HL-60/S4 treated with phorbol 12-myristate 13-acetate at 8.2 ng/mL for 4 days and 3 days (cell line): ENCODE results near the gene GID4.

Experiments
- in situ Hi-C: fragments of 300-500 bp; cut with MboI; formaldehyde crosslinking; loops from 2 replicates; pipeline ENCODE4 v1.15.0; 2022; ENCODE audit warnings: low sequenced_read_pairs

Gene GID4

GRCh38 chr17:18093616-18094408 is 54.6 kb downstream of the GID4 start:
- in situ Hi-C loops = no loop called here

DNA sequence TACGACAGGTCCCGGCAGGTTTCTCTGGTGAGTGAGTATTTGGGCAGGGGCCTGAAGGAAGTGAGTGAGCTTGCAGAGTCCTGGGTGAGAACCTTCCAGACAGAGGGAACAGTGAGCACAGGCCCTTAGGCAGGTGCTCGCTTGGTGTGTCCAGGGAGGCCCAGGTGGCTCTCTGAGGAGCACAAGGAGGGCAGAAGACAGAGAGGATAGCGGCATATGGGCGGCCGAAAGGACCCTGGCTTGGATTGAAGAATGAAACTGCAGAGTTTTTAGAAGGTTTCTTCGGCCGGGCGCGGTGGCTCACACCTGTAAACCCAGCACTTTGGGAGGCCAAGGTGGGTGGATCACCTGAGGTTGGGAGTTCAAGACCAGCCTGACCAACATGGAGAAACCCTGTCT is 55.2 kb downstream of the GID4 start:
- in situ Hi-C loops = no loop called here

GRCh38 chr17:18099516-18099915 is 60.3 kb downstream of the GID4 start:
- in situ Hi-C loops = no loop called here

DNA sequence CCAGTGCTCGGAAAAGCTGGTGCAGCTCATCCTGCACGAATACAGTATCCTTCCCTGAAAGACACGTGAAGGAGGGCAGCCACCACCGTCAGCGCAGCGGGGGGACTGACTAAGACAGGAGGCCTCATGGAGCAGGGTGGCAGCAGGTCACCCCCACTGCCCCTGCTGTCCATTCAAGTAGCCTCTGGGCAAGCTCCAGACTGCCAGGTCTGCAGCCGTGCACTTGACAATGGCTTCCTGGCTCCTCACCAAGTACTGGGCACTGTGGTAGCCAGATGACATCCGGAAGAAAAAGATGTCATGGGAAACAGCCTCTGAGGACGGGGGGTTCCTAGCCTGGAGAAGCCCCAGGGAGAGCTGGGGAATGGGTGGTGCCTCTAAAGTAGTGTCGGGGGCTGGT is 61.4 kb downstream of the GID4 start:
- in situ Hi-C loops = no loop called here

GRCh38 chr17:18101828-18102227 is 62.6 kb downstream of the GID4 start:
- in situ Hi-C loops = no loop called here

GRCh38 chr17:18102640-18103039 is 63.4 kb downstream of the GID4 start:
- in situ Hi-C loops = no loop called here

GRCh38 chr17:18105027-18105426 is 65.8 kb downstream of the GID4 start:
- in situ Hi-C loops = no loop called here

DNA sequence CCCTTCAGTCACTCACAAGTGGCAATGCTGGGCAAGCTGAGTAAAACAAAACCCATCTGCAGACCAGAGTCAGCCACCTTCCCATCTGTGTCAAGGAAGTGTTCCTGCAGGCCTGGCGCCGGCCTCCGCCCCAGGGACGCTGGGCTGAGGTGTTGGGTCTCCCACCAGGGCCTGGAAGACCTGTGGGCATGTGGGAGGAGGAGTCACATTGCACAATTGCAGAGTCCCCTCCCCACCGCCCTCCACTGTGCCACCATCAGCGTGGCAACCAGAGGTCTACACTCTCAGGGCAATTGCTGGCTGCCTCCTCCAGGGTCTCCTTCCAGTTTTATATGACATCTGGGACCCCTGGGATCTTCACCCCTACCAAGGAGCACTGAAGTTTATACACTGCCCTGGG is 66.4 kb downstream of the GID4 start:
- in situ Hi-C loops = no loop called here

DNA sequence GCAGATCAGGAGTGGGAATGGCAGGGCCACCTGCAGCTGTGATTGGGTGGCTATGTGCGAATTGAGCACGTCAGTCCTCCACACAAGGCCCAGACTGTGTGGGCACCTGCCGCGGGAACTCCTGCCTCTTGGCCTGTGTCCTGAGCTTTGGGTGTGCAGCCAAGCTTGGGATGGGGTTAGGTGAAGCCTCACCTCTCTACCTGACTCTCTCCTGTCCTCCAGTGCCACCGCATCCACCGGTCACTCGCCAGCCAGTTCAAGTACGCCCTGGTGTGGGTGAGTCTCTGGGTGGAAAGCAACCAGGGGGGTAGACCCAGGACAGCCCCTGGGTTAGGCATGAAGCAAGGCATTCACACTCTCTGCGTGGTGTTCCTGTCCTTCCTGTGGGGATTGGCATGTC is 67.0 kb downstream of the GID4 start:
- in situ Hi-C loops = no loop called here

GRCh38 chr17:18107061-18107790 is 68.0 kb downstream of the GID4 start:
- in situ Hi-C loops = no loop called here

DNA sequence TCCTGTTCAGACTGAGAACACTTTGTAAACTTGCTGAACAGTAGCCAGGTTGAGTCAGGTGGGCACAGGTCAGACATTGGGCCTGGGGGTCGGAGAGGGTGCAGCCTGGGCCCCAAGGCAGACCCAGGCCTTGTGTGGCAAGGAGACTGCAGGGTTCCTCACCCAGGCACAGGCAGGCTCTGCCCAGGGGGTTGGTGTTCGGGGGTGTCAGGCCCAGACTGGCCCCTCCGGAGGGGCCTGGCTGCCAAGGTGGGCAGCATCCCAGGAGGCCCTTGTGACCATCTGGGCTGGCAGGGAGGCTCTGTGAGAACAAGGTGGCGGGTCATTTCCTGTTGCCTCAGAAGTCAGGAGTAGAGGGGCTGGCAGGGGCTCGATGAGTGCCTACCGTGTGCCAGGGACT is 68.8 kb downstream of the GID4 start:
- in situ Hi-C loops = no loop called here

- in situ Hi-C loops = no loop called here
These were observed 69.4 kb downstream of the GID4 start, which contains the start of gene MYO15A for GRCh38 chr17:18108401-18109312. TSS of gene MYO15A (plus strand) at chr17:18108756. CDS start at chr17:18118801, 10,045 bp downstream.

- in situ Hi-C loops = no loop called here
These were observed 70.8 kb downstream of the GID4 start for GRCh38 chr17:18109935-18110485.

GRCh38 chr17:18110636-18111145 is 71.5 kb downstream of the GID4 start:
- in situ Hi-C loops = no loop called here

DNA sequence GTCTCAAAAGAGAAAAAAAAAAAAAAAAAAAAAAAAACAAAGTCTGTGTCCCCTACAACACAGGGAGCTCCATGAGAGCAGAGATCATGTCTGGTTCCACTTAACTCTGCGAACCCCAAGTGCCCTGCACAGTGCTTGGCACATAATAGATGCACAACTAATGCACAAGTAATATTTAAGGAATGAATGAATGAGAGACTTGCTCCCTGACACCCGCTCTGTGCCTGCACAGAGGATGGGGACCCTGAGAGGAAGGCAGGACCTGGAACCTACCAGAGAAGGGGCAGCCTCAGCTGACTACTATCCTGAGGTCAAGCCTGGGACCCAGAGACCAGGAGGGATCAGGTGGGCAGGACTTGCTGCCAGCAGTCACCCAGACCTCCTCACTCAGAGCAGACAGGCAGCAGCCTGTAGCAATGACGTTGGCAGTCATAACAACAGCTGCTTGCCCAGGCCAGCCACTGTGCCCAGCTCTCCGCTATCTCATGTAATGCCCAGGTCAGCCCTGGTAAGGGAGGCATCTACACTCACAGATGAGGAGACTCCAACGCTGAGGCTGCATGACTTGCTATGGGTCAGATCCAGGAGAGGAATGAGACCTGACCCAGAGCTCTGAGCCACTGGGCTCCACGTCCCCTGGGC is 72.2 kb downstream of the GID4 start:
- in situ Hi-C loops = no loop called here

DNA sequence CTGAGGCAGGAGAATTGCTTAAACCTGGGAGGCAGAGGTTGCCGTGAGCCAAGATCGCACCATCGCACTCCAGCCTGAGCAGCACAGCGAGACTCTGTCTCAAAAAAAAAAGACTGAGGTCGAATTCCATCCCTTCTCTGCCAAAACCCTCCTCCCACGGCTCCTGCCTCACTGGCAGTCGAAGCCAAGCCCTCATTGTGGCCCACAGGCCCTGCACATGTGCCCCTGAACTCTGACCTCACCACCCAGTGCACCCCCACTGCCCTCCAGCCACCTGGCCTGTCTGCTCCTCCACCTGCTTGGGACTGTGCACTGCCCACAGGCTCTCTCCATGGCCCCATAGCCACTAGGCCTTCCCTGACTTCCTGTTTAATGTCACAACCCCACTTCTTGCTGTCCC is 76.3 kb downstream of the GID4 start:
- in situ Hi-C loops = no loop called here

DNA sequence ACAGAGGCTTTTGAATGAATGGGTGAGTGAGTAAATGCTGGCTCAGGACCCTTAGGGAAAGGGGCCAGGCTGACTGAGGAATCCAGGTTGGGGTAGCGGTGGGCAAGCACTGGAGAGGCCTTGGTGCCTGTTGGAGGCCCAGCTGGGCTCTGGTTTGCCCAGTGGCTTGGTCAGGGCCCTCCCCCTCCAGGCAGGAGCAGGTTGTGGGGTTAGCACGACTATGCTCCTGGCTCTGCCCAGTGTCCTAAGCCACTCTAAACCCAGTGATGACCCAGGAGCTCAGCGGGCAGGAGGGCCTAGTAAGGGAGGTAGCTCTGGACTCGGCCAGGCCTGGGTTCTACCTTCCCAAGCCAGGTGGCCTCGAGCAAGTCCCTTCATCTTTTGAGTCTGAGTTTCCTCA is 76.9 kb downstream of the GID4 start:
- in situ Hi-C loops = no loop called here

DNA sequence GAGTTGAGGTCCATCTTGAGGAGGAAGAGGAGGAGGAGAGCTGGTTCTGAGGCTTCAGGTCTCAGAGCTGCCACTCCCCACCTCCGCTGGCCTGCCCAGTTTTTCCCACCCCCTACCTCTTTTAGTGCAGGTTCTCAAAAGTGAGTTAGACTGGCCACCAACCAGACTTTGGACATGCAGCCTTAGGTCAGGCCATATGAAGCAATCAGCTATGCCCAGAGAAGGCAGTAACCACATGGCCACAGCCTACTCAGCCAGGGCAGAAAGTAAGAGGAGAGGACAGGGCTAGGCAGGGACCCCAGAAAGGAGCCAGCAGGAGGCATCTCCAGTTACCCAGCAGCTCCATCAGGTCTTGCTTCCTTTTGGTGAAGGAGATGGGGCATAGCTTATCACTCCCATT is 78.3 kb downstream of the GID4 start:
- in situ Hi-C loops = no loop called here
